PC-3 (cell line): ENCODE results near the gene ZNF750. TPM values are rescaled to one million over a fixed set of nuclear protein-coding genes. Genes with fewer than 3 reads are reported as not detected.

Source experiments
- ATAC-seq: fragments of 200-7000 bp; cut with Tn5 transposase; 2 replicates; pipeline ENCODE4 v1.9.1; 2020; ENCODE audit warnings: mild to moderate bottlenecking, moderate library complexity
- BruUV-seq: library from RNA; stranded (reverse); fragments of 400-500 nt; replicated peaks from 2 replicates; lab custom pipeline; 2021; lab: Mats Ljungman, UMichigan
- CTCF ChIA-PET: fragments of 300-600 bp; sonication (Branson Sonifier 250); formaldehyde crosslinking; loops from one replicate; lab custom pipeline; 2022; ENCODE audit warnings: antibody characterized with exemption; lab: Charles Lee
- POLR2A ChIA-PET: fragments of 300-600 bp; sonication (Branson Sonifier 250); formaldehyde crosslinking; loops from one replicate; lab custom pipeline; 2022; ENCODE audit warnings: antibody characterized with exemption; ENCODE audit not compliant: unreplicated experiment; lab: Charles Lee
- DNase-seq: peaks from one replicate; pipeline ENCODE4 v3.0.0-alpha.2; 2015
- H2AFZ ChIP-seq: fragments of 300-600 bp; sonication (generic); 2 replicates; pipeline ENCODE4 v1.6.0; 2016; ENCODE audit warnings: antibody characterized with exemption, low read length
- H3F3A ChIP-seq: fragments of 300-600 bp; sonication (generic); one replicate; pipeline ENCODE4 v1.6.0; 2017; ENCODE audit warnings: antibody characterized with exemption, low read length, control low read depth, mild to moderate bottlenecking; ENCODE audit not compliant: unreplicated experiment
- H3K27ac ChIP-seq: fragments of 300-600 bp; sonication (generic); 2 replicates; pipeline ENCODE4 v1.5.1; 2016; ENCODE audit warnings: mild to moderate bottlenecking, low read length
- H3K27me3 ChIP-seq: fragments of 300-600 bp; sonication (generic); 2 replicates; pipeline ENCODE4 v1.6.1; 2016; ENCODE audit warnings: low read length, mixed read lengths
- H3K36me3 ChIP-seq: fragments of 300-600 bp; sonication (generic); 2 replicates; pipeline ENCODE4 v1.6.1; 2016; ENCODE audit warnings: low read depth, mixed run types, low read length, mixed read lengths
- H3K4me1 ChIP-seq: fragments of 300-600 bp; sonication (generic); 2 replicates; pipeline ENCODE4 v1.5.1; 2016; ENCODE audit warnings: low read length; ENCODE audit not compliant: insufficient read depth
- H3K4me2 ChIP-seq: fragments of 300-600 bp; sonication (generic); 2 replicates; pipeline ENCODE4 v1.6.0; 2016; ENCODE audit warnings: low read length
- H3K4me3 ChIP-seq: fragments of 300-600 bp; sonication (generic); 2 replicates; pipeline ENCODE4 v1.5.1; 2016; ENCODE audit warnings: mild to moderate bottlenecking, low read length, mixed read lengths
- H3K79me2 ChIP-seq: fragments of 300-600 bp; sonication (generic); 2 replicates; pipeline ENCODE4 v1.6.1; 2017; ENCODE audit warnings: low read length, mixed read lengths
- H3K9ac ChIP-seq: fragments of 300-600 bp; sonication (generic); 2 replicates; pipeline ENCODE4 v1.6.0; 2016; ENCODE audit warnings: mild to moderate bottlenecking, low read length
- H3K9me2 ChIP-seq: fragments of 300-600 bp; sonication (generic); replicated peaks from 2 replicates; pipeline ENCODE4 v1.6.1; 2016; ENCODE audit warnings: mixed run types, low read length, mixed read lengths
- H3K9me3 ChIP-seq: fragments of 300-600 bp; sonication (generic); 2 replicates; pipeline ENCODE4 v1.6.1; 2016; ENCODE audit warnings: low read length, mixed read lengths
- H4K20me1 ChIP-seq: fragments of 300-600 bp; sonication (generic); 2 replicates; pipeline ENCODE4 v1.6.1; 2016; ENCODE audit warnings: low read length, mixed read lengths
- CTCF ChIP-seq: fragments of 300-600 bp; sonication (generic); conservative IDR thresholded peaks from 2 replicates; pipeline ENCODE4 v1.5.1; 2017; ENCODE audit warnings: antibody characterized with exemption, low read depth, mild to moderate bottlenecking, low read length
- EZH2 ChIP-seq: fragments of 300-600 bp; sonication (generic); IDR thresholded peaks from one replicate; pipeline ENCODE4 v1.6.1; 2017; ENCODE audit warnings: antibody characterized with exemption, mild to moderate bottlenecking, low read length; ENCODE audit not compliant: unreplicated experiment
- EZH2phosphoT487 ChIP-seq: fragments of 300-600 bp; sonication (generic); IDR thresholded peaks from 2 replicates; pipeline ENCODE4 v1.6.1; 2018; ENCODE audit warnings: mild to moderate bottlenecking, antibody characterized with exemption, low read length, borderline replicate concordance
- intact Hi-C: fragments of 100-400 bp; cut with micrococcal nuclease; formaldehyde crosslinking; loops from 2 replicates; pipeline ENCODE4 v1.9.0; 2023
- total RNA-seq: library from RNA; depleted of rRNA; stranded (reverse); fragments of >200 nt; gene quantifications from 2 replicates; pipeline ENCODE4 v1.2.3, GENCODE V29; 2014

ZNF750 gene
- total RNA-seq, 1 experiment from 2014 or later = not detected

DNA sequence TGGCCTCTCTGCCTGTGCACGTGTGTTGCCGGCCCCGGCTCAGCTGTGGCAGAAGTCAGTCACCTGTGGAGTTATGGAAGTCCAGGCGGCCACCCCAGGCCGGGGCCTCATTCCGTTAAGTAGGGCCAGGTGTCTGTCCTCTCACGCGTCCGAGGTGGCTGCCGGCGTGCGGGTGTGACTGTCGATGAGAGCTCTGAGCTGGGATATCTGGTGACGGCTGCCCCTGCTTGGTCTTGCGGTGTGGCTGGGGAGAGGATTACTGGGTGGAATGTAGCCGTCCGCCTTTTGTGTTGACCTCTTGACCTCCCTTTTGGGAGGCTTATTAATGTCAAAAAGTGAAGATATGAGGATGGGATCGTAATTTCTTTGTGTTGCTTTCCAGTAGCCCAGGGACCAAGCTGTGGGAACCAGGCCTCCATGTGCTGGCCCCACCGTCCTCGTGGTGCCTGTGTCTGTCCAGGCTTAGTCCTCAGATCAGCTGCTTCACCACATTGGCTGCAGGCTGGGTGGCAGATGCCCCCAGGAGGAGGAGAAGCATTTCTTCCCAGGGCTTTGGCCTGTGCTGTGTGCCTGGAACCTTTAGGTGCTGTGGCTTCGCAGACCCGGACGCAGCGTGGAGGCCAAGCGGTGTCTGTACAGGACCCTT, 23.0 kb upstream of the ZNF750 start:
- H3K79me2 ChIP-seq = peaks cover 12% of the 10 kb centered on the region; the same call in 1 of the 2 replicates
- no peaks in the 10 kb centered on the region for H3K27me3 ChIP-seq
- CTCF ChIA-PET = no interaction called here
- H2AFZ ChIP-seq = no peak overlapping the region
- no peaks in the 10 kb centered on the region for H3K36me3 ChIP-seq
- H3K4me2 ChIP-seq = no peak overlapping the region
- TF ChIP-seq EZH2phosphoT487 = no peak
- no peak for TF ChIP-seq EZH2
- intact Hi-C loops = no loop called here
- no peaks in the 10 kb centered on the region for H4K20me1 ChIP-seq
- H3K27ac ChIP-seq = no peak overlapping the region
- no peaks in the 10 kb centered on the region for H3K9me2 ChIP-seq
- H3K9ac ChIP-seq = no peak overlapping the region
- H3K4me3 ChIP-seq = no peak overlapping the region
- POLR2A ChIA-PET = no interaction called here
- peaks cover 29% of the 10 kb centered on the region for H3K4me1 ChIP-seq
- H3F3A ChIP-seq = no peaks in the 10 kb centered on the region
- ATAC-seq = no peak
- no peaks in the 10 kb centered on the region for H3K9me3 ChIP-seq
- no TSS peak for BruUV-seq
- no peak for DNase-seq

DNA sequence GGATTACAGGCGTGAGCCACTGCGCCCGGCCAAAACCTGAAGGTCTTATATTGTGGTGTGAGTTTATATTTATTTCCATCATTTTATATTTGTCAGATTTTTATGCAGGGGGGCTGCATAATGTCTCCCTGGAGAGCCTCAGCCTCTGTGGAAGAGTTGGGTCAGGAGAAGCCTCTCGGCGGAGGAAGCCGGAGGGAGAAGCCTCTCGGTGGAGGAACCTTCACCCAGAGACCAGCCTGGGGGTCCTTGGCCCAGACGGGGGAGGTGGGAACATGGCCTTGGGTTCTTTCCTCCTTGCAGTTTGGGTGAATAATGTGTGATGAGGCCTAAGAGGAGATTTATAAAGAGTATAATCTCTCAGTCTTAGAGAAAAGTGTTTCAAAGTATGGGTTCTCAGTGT, 22.4 kb upstream of the ZNF750 start:
- intact Hi-C loops = no loop called here
- TF ChIP-seq CTCF = no peak
- Histone ChIP-seq H3K27ac (no peak overlapping the region), H3K36me3 (no peaks in the 10 kb centered on the region), H3K4me2 (no peak overlapping the region), H4K20me1 (no peaks in the 10 kb centered on the region), H3K9me2 (no peaks in the 10 kb centered on the region), H3K27me3 (no peaks in the 10 kb centered on the region), H3K4me1 (peaks cover 31% of the 10 kb centered on the region), H3K9ac (no peak overlapping the region), H3K9me3 (no peaks in the 10 kb centered on the region), H3F3A (no peaks in the 10 kb centered on the region), H3K79me2 (peaks cover 12% of the 10 kb centered on the region; the same call in 1 of the 2 replicates), H3K4me3 (no peak overlapping the region), H2AFZ (no peak overlapping the region)
- ATAC-seq (no peak), DNase-seq (no peak)
- CTCF ChIA-PET = no interaction called here
- BruUV-seq = no TSS peak
- POLR2A ChIA-PET = no interaction called here

DNA sequence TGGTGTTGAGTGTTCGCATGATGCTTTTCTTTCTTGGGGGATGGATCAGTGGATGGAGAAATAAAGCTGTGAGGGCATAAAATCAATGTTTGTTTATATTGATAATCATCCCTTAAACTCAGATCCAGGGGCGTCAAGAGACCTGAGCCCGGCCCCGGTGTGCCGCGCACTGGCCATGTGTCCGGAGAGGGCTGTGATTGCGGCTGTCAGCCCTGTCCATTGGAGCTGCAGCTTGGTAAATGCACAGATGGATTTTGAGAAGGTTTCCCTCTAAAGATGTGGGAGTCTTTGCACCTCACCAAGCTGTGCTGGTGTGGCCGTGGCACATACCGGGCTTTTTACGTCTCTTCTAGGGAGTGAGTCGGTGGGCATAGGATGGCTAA, 21.6 kb upstream of the ZNF750 start:
- ATAC-seq (no peak), DNase-seq (no peak)
- no TSS peak for BruUV-seq
- no peak overlapping the region for H3K27ac ChIP-seq
- no peak overlapping the region for H3K4me3 ChIP-seq
- intact Hi-C loops = no loop called here
- H3K9me3 ChIP-seq = no peaks in the 10 kb centered on the region
- no peak overlapping the region for H2AFZ ChIP-seq
- H3K36me3 ChIP-seq = no peaks in the 10 kb centered on the region
- no peaks in the 10 kb centered on the region for H3K27me3 ChIP-seq
- H3K9me2 ChIP-seq = no peaks in the 10 kb centered on the region
- H3K79me2 ChIP-seq = peaks cover 12% of the 10 kb centered on the region; the same call in 1 of the 2 replicates
- no peaks in the 10 kb centered on the region for H4K20me1 ChIP-seq
- no peaks in the 10 kb centered on the region for H3F3A ChIP-seq
- POLR2A ChIA-PET = no interaction called here
- no peak overlapping the region for H3K9ac ChIP-seq
- H3K4me1 ChIP-seq = peaks cover 31% of the 10 kb centered on the region
- CTCF ChIA-PET = no interaction called here
- TF ChIP-seq CTCF (no peak), EZH2 (no peak), EZH2phosphoT487 (no peak)
- H3K4me2 ChIP-seq = no peak overlapping the region
